Hematopoietic multipotent progenitor cell treated with erythropoietin and hydrocortisone succinate and interleukin-3 and kit ligand, for 8 days (in vitro differentiated cells): ENCODE results near the gene CEP164.
"Not testable (repeated sequence)": the region's sequence is repeated elsewhere in the genome, so short reads cannot be mapped to it uniquely, and the experiment has no call there.

Source experiments
- DNase-seq: peaks from one replicate; pipeline ENCODE4 v3.0.0-alpha.2; 2015

Gene CEP164

DNA sequence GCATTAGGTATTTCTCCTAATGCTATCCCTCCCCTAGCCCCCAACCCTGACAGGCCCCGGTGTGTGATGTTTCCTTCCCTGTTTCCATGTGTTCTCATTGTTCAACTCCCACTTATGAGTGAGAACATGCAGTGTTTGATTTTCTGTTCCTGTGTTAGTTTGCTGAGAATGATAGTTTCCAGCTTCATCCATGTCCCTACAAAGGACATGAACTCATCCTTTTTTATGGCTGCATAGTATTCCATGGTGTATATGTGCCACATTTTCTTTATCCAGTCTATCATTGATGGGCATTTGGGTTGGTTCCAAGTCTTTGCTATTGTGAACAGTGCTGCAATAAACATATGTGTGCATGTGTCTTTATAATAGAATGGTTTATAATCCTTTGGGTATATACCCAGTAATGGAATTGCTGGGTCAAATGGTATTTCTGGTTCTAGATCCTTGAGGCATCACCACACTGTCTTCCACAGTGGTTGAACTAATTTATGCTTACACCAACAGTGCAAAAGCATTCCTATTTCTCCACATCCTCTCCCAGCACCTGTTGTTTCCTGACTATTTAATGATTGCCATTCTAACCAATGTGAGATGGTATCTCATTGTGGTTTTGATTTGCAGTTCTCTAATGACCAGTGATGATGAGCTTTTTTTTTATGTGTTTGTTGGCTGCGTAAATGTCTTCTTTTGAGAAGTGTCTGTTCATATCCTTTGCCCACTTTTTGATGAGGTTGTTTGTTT, 71.6 kb downstream of the CEP164 start:
- DNase-seq = not testable (repeated sequence)

DNA sequence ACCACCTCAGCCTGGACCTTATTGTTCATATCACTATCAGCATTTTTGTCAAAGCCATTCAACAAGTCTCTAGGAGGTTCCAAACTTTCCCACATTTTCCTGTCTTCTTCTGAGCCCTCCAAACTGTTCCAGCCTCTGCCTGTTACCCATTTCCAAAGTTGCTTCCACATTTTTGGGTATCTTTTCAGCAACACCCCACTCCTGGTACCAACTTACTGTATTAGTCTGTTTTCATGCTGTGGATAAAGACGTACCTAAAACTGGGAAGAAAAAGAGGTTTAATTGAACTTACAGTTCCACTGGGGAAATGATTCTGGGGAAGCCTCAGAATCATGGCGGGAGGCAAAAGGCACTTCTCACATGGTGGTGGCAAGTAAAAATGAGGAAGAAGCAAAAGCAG, 78.2 kb downstream of the CEP164 start:
- DNase-seq = not testable (repeated sequence)

DNA sequence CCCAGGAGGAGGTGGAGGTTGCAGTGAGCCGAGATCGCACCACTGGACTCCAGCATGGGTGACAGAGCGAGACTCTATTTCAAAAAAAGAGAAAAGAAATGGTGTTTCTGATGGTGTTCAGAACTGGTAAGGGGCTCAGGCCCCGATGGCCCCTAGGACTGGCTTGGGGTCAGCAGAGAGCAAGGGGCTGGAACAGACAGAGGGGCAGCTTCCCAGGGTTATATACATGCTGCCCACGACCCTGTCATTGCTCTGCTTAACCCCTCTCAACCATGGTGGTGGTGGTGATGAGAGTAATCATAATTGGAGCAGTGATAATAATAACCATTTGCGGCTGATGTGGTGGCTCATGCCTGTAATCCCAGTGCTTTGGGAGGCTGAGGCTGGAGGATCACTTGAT, 79.4 kb downstream of the CEP164 start:
- DNase-seq = no peak

DNA sequence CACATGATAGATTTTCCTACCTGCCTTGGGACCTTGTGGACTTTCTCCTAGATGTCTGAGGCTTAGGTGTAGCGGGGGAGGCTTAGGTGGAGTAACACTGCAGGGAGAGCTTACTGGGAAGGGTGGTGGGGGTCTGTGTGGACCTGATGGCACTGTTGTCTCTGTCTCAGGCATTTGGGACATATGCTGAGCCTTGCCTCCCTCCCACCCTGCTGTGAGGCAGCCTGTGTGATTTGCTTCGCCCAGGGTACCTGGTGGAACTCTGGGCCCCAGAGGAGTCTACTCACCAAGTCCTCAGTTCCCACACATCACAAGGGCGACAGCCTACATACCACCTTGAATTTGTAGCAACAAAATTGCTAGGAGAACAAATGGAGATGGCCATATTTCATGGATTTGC, 80.7 kb downstream of the CEP164 start:
- DNase-seq = no peak

DNA sequence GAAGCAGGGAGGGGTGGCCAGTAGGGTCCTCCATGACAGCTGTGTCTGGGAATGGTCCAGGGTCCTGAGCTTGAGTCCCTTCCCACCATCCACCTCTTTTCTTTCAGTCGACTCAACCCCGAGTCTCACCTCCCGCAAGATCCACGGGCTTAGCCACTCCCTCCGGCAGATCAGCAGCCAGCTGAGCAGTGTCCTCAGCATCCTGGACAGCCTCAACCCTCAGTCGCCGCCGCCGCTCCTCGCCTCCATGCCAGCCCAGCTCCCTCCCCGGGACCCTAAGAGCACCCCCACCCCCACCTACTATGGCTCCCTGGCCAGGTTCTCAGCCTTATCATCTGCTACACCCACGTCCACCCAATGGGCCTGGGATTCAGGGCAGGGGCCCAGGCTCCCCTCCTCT, 81.9 kb downstream of the CEP164 start:
- DNase-seq = no peak

DNA sequence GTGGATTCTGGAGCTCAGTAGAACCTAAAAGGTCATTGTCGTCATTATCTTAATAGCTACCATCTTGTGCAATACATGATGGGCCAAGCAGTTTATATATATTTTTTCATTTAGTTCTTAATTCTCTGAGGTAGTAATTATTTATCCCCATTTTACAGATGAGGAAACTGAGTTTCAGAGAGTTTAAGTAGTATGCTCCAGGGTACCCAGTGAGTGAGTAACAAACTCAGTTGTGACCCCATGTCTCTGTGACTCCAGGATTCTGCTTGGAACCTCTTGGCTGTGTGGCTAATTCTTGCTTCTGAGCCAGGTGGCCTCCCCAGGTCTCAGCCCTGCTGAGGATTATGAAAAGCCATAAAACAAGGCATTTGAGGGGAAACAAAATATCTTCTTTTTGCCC, 82.6 kb downstream of the CEP164 start:
- no peak for DNase-seq

DNA sequence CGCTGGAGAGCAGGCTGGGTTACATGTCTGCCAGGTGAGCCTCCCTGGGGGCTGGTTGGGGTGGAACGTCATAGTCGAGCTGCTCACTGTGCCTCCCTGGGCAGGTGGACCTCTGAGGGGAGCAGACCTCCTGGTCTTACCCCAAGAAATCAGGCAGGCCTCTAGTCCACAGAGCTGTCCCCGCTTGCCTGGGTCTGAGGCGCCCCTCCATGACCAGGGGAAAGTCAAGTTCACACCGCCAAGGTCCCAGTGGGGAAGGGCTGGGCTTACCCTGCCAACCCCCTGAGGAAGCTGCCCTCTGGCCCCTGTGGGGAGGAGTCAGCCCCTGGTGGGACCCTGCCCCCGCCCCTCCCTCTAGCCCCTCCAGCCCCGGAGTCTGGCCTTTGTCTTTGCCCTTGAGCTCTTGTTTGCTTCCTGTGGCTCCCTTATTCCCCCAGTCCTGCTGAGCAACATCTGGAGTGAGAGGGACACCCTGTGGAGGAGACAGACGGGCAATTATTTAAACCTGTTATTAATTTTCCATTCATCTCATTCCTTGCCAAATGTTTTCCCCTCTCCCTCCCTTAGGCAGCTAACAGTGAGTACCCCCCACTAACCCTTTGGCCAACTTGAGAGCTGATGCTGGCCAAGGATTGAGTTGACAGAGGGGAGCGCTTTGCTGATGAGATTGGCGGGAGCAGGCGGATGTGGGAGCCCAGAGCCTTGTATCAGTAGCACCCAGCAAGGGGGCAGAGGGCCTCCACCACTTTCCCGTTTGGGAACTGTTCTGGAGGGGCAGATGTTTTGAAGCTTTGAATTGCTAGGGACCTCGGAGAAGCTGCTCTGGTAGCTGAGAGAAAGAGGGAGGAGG, 83.4 kb downstream of the CEP164 start:
- no peak for DNase-seq

DNA sequence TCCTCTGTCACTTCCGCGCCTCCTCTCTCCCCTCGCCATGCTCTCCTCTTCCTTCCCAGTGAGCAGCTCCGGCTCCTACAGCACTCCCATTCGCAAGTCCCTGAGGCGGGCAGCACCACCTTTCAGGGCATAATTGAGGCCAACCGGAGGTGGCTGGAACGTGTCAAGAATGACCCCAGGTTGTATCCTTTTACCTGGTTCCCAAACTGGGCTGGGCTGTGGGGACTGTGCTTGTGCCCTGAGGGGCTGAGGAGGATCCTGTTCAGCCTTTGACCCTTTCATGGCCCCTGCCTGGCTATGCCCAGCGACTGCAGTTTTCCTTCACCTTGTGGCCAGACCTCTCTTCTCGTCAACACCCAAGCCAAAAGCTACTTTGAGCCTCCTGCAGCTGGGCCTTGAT, 84.1 kb downstream of the CEP164 start:
- DNase-seq = no peak

DNA sequence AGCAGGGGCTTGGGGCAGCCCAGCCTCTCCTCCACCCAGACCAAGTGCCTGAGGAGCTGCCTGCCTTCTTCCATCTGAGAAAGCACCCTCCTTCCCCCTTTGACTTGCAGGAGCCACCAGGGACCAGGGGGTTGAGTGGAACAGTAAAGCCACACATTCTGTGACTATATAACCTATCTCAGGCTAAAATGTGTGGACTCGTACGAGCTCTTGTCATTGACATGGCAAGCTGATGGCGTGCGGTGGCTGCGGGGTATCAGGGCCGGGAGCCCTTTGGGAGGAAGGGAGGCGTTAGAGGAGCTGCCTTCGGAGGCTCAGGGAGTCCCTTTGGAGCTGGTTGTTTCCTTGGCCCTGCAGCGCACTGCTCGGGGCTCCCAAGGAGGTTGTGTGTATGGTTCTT, 84.5 kb downstream of the CEP164 start:
- DNase-seq = no peak

DNA sequence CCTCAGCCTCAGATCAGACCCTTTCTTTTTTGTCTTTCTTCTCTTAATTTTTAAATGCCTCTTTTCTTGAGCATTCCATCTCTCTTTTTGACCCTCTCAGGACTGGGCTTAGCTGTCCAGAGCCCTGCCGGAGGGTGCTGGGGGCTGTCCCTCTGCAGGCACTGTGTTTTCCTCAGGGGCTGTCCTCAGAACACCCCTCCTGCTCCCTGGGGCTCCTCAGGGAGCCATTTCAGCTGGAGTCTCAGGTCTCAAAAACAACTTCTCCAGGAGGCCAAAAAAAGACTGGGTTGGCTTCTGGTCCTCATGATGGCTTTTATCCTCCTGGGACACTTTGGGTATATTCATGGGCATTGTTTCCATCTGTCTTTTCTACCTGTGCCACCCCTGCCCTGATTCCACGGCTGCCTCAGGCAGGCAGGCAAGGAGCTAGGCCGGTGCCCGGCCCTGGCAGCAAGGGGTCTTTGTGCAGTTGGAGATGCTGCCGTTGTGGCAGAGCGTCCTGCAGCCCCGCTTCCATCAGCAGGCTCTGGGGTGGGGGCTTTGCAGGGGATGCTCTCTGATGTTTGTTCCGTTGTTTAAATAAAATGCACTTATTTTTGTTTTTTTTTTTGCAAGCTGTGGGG, 85.1 kb downstream of the CEP164 start:
- no peak for DNase-seq

DNA sequence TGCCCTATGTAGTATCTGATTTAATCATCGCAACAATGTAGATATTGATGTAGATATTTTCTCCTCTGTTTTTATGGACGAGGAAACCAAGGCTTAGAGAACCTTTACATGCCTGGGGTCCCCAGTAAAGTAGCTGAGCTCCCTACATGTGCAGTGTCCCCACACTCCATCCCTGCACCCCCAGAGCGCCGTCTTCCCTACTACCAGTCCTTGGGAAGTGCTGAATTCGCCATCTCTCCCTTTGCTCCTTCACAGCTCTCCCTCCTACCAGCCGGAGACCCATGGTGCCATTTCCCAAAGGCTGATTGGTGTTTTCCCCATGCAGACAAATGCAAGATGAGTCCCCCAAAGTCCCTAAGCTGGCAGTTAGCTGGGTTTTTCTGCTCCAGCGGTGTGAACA, 86.0 kb downstream of the CEP164 start:
- no peak for DNase-seq

DNA sequence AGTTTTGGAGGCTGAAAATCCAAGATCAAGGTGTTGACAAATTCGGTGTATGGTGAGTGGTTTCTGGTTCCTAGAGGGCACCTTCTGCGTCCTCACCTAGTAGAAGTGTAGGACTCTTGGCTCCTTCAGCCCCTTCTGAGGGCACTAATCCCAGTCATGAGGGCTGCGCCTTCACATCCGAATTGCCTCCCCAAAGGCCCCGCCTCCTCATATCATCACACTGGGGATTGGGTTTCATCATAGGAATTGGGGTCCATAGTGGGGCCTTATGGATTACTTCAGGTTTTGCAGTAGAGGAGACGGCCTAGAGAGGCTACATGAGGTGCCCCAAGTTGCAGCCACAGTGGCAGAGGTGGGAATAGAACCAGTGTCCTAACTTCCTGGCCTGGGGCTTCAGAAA, 87.1 kb downstream of the CEP164 start:
- no peak for DNase-seq

DNA sequence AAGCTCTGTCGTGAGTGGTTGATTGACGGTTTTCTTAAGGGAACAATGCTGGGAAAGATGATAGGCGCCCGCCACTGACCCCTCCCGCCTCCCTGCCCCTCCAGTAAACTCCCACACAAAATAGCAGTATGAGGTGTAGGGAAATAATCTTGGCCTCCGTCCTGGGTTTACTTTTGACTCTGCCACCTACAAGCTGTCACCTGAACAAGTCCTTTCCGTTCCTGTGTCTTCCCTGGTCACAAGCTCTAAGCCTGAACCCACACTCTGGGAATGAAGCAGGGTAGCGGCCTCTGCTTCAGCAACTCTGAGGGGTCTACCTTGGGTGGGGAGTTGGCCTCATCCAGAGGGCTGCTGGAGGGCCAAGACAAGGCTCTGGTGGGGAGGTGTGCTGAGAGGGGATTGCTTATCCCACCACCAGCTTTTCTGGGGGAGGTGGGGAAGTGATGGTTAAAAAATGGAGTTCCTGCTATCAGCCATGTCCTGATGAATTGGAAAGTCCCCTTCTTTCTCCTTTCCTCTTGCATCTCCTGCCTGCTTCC, 87.8 kb downstream of the CEP164 start:
- no peak for DNase-seq

DNA sequence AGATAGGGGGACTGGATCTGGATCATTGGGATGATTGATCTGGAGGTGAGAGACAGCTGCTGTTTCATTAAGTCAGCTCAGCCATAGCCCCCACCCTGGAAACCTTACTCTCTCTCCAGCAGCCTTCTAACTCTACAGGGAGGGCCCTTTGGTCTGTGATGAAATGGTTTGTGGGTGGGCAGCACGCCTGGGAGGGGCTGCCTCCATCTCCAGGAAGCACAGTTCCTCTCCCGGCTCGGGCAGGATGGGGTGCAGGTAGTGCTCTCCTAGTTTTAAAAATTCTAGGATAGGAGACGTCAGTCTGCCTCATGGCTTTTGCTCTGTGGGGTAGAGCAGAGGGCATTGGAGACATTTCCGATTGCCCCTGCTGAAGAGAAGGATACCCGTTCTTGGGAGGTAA, 89.7 kb downstream of the CEP164 start:
- no peak for DNase-seq

DNA sequence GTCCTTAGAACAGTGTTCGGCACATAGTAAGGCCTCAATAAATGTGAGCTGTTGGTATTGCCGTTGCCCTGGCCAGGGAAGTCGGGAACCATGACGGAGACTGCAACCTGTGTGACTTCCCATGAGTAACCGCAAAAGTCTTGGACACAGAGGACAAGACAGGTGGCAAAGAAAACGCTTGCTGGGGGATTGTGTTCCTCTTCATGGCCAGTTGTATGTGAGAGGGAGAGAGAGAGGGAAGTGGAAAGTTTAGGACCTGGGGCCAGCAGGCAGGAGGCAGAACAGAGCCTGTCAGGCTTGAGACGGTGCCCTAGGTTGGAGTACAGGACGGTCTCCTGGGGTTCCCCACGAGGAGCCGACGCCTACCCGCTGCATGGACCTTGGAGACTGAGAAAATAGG, 90.2 kb downstream of the CEP164 start:
- DNase-seq = no peak

DNA sequence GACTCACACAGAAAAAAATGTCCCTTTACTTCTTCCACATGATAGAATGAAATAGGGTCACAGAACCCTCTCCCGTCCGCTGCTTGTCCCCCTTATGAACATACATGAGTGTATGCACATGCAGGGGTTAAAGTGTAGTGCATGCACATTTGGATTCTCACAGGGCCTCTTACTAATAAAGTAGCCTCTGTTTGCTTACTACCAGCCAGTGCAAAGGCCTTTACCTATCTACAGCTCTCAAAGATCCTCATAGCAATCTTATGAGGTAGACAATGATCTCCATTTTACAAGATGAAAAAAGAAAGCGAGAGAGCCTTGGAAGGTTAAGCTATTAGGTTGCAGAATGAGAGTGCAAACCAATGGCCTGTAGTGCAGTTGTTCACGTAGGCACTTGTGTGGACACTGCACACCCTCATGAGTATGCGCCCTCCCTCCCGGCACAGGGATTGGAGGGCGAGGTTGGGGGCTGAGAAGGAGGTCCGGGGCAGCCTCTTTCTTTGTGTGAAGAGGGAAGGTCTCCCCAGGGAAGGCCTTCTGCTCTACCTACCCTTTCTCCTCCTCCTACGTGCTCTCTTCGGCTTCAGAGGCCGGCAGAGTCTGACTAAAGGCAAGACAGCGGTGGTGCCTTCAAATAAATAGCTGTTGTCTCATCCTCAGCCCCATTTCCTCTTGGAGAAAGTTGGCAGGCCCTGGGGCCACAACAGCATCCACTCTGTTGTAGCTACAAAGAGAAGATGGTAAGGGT, 91.3 kb downstream of the CEP164 start:
- no peak for DNase-seq

DNA sequence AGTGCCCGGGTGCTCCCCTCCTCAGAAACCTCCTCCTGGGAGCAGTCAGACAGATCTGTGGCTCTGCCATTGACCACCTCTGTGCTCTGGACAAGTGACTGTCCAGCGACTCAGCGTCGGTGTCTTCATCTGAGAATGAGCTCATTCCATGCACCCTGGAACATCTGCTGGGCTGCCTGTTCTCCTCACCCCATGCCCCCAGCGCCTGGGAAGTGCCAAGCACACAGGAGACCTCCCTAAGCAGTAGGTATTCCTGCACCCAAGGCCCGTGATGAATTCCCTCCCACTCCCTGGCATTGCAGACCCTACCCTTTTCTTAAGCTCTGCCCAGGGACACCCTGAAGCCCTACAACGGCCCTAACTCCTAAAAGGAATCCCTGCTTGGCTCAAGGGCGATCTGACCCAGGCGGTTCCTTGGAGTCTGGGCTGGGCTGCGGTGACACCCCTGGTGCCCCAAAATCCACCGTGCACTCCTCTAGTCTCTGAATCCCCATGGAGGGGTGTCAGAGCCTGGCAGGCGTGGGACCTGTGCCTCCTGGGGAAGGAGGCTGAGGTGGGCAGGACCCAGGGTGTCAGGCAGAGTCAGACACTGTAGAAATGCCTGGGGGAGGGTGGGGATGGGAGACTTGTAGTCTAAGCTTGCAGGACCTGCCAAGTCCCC, 92.0 kb downstream of the CEP164 start:
- DNase-seq = no peak

DNA sequence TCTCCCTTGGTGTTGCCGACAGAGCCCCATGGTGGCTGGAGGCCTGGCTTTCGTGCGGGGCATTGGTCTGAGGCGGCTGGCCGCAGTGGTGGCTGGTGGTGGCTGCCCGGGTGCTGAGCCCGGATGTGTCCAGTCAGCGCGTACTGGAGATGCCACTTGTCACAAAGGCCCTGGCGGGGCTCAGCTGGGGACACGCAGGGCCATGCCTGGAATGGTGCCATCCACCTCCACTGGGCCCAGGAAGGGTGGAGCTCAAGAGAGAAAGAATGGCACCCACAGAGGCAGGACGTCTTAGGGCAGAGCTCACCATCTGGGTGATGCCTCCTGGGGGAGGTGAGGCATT, 92.5 kb downstream of the CEP164 start:
- DNase-seq = no peak

DNA sequence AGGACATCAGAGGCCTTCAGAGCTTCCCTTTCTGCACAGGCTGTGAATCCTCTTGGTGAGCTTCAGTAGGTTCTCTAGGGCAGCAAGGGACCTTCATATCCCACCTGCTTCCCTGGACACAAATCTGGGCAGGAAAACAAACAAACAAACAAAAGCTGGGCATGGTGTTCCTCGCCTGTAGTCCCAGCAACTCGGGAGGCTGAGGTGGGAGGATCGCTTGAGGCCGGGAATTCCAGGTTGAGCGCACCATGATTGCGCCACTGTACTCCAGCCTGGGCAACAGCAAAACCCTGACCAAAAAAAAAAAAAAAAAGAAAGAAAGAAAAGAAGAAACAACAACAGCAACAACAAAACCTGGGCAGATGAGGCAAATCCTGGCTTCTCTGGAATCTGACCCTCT, 92.9 kb downstream of the CEP164 start:
- no peak for DNase-seq

DNA sequence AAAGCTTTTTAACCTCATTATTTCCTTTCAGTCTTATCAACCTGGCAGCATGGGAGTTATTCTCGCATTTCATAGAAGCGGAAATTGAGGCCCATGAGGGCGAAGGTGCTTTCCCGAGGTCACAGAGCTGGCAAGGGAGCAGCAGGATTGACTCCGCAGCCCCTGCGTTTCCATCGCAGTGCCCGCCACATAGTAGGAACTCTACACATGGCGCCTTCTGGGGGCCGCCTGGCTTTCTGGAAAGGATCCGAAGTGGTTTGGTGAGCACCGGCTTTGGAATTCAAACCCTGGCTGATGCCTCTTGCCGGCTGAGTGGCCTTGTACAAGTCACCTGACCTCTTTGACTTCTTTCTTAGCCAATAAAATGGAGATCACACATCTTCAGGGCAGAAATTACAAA, 93.4 kb downstream of the CEP164 start:
- DNase-seq = no peak

DNA sequence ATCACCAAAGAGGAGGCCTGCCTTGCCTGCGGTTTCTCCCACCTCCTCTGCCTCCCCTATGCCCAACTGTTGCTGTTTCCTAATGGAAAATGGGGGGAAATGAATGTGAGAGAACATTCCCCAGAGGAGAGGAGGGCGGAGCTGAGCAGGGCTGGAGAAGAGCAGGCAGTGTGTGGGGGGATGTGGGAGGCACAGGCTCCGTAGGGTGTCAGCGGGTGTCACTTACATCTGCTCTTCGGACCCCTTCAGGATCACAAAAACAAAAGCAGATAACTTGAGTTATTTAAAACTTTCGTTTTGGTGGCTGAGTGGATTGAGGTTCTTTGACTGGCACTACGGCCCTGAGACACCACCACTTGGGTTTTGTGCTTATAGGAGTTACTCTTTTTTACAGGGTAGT, 93.8 kb downstream of the CEP164 start:
- DNase-seq = no peak

DNA sequence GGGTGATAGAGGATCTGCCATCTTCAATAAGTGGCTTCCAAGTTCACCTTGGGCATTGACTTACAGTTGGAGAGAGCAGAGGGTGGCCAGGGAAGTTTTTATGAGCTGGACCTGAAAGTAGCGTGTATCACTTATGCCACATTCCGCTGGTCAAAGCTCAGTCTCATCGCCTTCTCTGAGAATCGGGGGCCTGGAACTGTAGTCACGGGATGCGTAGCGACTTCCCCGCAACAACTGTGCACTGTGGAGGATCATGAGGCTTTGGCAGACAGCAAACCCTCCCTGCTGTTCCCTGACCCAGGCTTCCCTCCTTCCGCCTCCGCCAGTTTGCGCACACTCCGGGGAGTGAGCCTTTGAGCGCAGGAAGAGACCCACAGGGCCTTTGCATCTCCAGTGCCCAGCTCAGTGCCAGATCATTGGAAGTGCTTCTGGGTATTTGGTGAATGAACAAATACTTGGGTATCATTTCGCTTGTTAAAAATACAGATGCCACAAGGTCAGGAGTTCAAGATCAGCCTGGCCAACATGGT, 95.5 kb downstream of the CEP164 start:
- DNase-seq = no peak
